HG02981 (cell line): ENCODE results near the gene AGBL4.

Experiments used
- ATAC-seq: cut with Tn5 transposase; IDR thresholded peaks from one replicate; pipeline ENCODE4 v1.9.1; 2021; ENCODE audit warnings: mild to moderate bottlenecking, moderate library complexity; ENCODE audit not compliant: unreplicated experiment

The AGBL4 gene

GRCh38 chr1:48619539-48619938, 1404.2 kb downstream of the AGBL4 start:
- ATAC-seq: no peak

GRCh38 chr1:48617252-48617651, 1406.5 kb downstream of the AGBL4 start:
- no peak for ATAC-seq

GRCh38 chr1:48616710-48617109, 1407.0 kb downstream of the AGBL4 start:
- ATAC-seq: no peak

- ATAC-seq: no peak
Measured at GRCh38 chr1:48611841-48612240, 1411.9 kb downstream of the AGBL4 start.

DNA sequence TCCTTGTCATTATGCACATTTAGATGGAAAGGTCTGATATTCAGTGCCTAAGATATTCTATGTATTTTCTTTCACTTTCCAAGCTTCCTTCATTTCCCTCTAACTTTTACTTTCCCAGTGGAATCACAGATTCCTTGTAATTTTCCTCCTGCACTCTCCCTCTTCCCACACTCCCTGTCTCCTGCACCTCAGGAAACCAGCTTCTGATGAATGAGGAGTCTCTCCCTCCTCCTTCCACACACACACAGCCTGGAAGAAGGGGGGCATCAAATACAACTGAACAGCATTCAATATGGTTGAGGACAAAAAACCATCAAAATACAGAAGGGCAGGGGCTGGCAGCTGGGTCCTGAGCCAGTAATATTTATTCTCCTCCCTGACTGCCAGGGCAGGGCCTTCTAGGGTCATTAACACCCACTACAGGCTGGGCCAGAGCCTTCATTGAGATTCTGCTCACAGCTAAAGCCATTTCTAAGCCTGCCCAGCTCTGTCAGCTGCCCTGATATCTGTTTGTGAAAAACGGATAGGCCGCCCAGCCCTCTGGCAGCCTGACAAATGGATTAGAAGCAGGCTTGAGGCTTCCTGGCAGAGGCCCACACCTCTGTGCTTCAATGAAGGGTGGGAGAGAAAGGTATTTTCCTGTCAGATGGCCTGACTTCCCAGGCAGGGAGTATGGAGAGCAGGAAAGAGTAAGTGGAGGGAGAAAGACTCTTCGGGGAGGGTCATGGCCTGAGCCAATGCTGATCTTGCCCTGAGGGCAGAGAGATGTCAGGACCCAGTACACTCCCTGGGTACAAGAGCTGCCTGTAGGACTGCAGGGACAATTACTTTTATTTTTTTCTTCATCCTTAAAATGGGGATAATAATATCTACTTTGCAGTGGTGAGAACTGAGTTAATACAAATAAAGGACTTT, 1412.9 kb downstream of the AGBL4 start:
- no peak for ATAC-seq

GRCh38 chr1:48608882-48609281, 1414.9 kb downstream of the AGBL4 start:
- no peak for ATAC-seq

GRCh38 chr1:48603222-48603621, 1420.5 kb downstream of the AGBL4 start:
- no peak for ATAC-seq

DNA sequence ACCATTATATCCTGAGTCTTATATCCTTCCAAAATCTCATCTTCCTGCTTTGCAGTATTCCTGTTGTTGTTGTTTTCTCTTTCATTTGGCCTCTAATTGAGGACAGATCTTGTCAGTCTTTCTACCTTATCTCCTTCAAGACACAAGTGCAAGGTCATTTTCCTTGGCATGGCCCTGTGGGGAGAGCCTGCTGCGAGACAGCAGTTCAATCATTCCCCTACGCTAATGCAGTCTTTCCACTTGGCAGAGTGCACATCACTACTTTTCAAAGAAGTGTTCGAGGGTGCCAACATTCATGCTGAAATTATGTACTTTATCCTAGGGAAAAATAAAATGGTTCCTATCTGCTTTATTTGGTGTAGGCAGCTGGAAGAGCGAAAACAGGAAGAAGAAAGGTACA, 1421.4 kb downstream of the AGBL4 start:
- ATAC-seq: no peak

GRCh38 chr1:48600182-48600581, 1423.6 kb downstream of the AGBL4 start:
- no peak for ATAC-seq

GRCh38 chr1:48597663-48598062, 1426.1 kb downstream of the AGBL4 start:
- no peak for ATAC-seq

DNA sequence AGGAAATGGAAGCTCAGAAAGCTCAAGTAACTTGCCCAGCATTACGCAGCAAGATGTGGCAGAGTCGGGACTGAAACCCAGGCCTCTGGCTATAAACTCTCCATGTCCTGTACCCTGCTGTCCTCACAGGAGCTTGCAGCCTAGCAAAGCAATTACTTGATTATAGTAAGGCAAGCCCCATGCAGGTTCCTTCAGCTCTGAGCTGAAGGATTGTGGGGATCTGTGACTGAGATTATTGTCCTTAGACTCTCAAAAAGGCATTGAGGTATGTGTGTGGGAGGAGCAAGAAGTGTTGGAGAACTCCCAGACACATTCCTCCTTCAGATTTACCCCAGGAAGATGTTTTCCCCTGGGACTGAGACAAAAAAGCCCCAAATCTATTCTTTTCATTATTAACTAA, 1427.7 kb downstream of the AGBL4 start:
- ATAC-seq: no peak

DNA sequence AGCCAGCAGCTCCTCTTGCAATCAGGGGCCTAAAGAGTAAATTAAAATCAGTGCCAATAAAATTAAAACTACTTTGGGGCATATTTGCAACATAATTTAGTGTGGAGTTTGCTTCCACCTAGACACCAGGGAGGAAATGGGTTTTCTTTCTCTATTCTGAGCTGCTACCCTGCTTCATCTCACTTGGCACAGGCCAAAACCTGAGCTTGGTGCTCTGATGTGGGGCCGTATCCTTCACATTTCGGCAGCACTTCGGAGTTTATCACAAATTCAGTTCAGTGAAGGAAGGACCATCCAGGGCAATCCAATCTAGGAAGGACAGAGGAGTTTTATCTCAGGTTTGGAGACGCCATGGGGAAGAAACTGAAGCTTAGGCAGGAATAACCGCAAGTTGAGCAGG, 1428.1 kb downstream of the AGBL4 start:
- no peak for ATAC-seq

GRCh38 chr1:48592330-48592729, 1431.4 kb downstream of the AGBL4 start:
- no peak for ATAC-seq

- ATAC-seq: no peak
Measured at GRCh38 chr1:48591181-48591580, 1432.6 kb downstream of the AGBL4 start.

DNA sequence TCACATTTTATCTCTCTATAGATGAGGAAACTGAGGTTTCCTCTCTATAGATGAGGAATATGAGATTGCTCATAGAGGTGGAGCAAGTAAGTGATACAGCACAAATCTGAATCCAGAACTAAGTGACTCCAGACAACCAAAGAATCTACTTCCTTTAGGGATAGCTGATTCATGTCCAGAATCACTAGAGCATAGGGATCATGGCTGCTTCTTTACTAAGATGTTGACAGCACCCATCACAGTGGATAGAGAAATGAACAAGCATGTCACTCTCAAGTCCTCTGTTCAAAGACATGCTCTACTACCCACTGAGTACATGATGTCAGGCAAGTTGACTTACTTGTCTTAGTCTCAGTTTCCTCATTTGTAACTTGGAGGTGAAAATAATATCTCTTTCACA, 1435.7 kb downstream of the AGBL4 start:
- no peak for ATAC-seq

GRCh38 chr1:48582408-48582807, 1441.3 kb downstream of the AGBL4 start:
- no peak for ATAC-seq

GRCh38 chr1:48581270-48581669, 1442.5 kb downstream of the AGBL4 start:
- ATAC-seq: no peak

- ATAC-seq: no peak
Measured at GRCh38 chr1:48576565-48576964, 1447.2 kb downstream of the AGBL4 start.

GRCh38 chr1:48572646-48573258, 1451.0 kb downstream of the AGBL4 start:
- ATAC-seq: peak; percentile 84

DNA sequence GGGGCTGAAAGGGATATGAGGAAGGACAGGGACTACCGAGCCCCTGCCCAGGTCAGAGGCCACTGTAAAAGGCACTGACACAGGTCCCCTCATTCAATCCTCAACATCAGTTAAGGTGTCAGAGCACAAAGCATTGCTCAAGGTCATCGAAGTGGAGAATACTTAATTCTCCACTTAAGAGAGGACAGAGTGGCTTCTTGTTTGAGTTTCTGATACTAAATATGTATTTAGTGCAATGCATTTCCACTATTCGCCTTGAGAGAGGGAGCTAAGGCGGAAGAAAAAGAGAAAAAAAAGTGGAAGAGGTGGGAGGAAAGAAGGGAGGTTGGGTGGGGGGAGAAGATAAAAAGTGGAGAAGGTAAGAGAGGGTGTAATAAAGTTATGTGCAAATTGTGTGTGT, 1451.6 kb downstream of the AGBL4 start:
- ATAC-seq: no peak

DNA sequence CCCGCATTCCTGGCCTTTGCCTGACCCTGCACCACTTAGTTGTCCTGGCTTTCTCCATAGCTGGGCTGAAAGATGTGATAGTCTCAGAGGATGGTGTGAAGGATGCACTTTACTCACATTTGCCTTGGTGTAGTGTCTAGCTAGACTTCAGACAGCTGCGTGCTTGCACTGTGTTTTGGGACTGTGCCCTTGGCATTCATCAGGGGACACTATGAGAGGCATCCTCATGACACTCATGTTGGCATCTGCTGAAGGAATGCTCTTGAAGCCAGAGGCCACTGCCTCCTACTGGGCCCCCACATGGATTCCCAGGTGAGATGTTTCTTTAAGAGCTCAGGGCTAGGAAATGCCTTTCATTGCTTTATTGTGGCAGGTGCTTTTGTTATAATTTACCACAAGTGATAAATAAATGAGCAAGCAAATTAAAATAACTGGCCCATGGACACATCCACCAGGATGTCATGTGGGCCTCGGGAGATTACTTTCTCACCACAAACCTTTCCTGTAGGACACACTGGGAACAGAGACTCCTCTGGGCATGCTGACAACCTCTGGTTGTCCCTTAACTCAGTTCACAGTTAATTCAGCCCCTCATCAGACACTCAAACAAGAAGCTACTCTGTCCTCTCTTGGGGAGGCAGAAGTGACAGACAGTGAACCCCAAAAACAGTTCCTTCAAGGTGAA, 1452.3 kb downstream of the AGBL4 start:
- ATAC-seq: no peak

GRCh38 chr1:48570568-48570967, 1453.2 kb downstream of the AGBL4 start:
- no peak for ATAC-seq
